ENCODE measurements around the gene MCFD2. TPM values are rescaled to one million over a fixed set of nuclear protein-coding genes. Genes with fewer than 3 reads are reported as not detected.

MCFD2 gene
- total and polyA plus RNA-seq, 2 donors (not counting 1 experiment from before 2014, with no cell fraction given) = 31.6 to 53.3 TPM

GRCh38 chr2:46929612-46930011, 14.0 kb upstream of the MCFD2 start:
- ATAC-seq (ENCODE audit: low read depth) (no peak), DNase-seq (no peak)
- Mint-ChIP-seq H3K27ac (no peak overlapping the region), H3K27me3 (no peaks in the 10 kb centered on the region), H3K4me1 (peaks cover 30% of the 10 kb centered on the region), H3K4me3 (no peak overlapping the region), H3K9me3 (ENCODE audit: insufficient read depth) (peaks cover 9% of the 10 kb centered on the region)
- H3K9me3 ChIP-seq (ENCODE audit: control extremely low read depth in 1 of 3, control insufficient read depth in 2 of 3, insufficient read depth in 1 of 3, low read length in 2 of 3) = peaks cover 0 to 7% (median 5%) of the 10 kb centered on the region in 3 donors
- peaks cover 0 to 4% of the 10 kb centered on the region in 2 experiments for H3K36me3 ChIP-seq (replicated peaks in 1 of 2; ENCODE audit: control extremely low read depth in 1 of 2, control insufficient read depth in 1 of 2, extremely low read depth in 1 of 2, insufficient read depth in 2 of 2, low read length in 1 of 2)
- ChIA-PET CTCF (interaction anchor here (0.7 to 2.9 kb wide), 4 partner anchors 11 to 394 kb away, joined by 3 to 16 read pairs (median 4); no protein-coding TSS in a partner anchor), POLR2A (no interaction called here)
- no peak overlapping the region for H3K4me2 ChIP-seq (replicated peaks; ENCODE audit: low read depth, low read length, poor library complexity, severe bottlenecking)
- no peak overlapping the region for H3K9ac ChIP-seq (ENCODE audit: low read length)
- H3K79me2 ChIP-seq (ENCODE audit: control insufficient read depth, insufficient read depth, low read length) = peaks cover 76% of the 10 kb centered on the region
- H3K4me1 ChIP-seq (ENCODE audit: control insufficient read depth in 2 of 2, insufficient read depth in 2 of 2, low read length in 2 of 2) = peaks cover 22 to 25% of the 10 kb centered on the region in 2 donors
- WGBS (ENCODE audit: insufficient coverage) = no CpG with 5 or more reads among the region's 1 CpG
- intact Hi-C loops (cut with micrococcal nuclease) = no loop called here
- H2AFZ ChIP-seq (ENCODE audit: insufficient read depth, low read depth, low read length, poor library complexity, severe bottlenecking) = no peak overlapping the region
- no peak for TF ChIP-seq EZH2 (IDR thresholded peaks at IDR 0.05; ENCODE audit: borderline replicate concordance, insufficient read depth, low read depth, low read length, poor library complexity, severe bottlenecking)
- no peaks in the 10 kb centered on the region for H3K27me3 ChIP-seq (replicated peaks in 1 of 4; ENCODE audit: control extremely low read depth in 1 of 4, control insufficient read depth in 3 of 4, insufficient read depth in 4 of 4, low read length in 3 of 4)
- H4K20me1 ChIP-seq (ENCODE audit: control insufficient read depth, insufficient read depth, low read length, poor library complexity, severe bottlenecking) = peaks cover 7% of the 10 kb centered on the region
- H3K27ac ChIP-seq (ENCODE audit: low read length in 2 of 2) = no peak overlapping the region
- H3K4me3 ChIP-seq (ENCODE audit: control extremely low read depth in 1 of 5, extremely low read depth in 1 of 5, insufficient read depth in 1 of 5, low read depth in 2 of 5, low read length in 4 of 5) = no peak overlapping the region

- Mint-ChIP-seq H3K4me3 (no peak overlapping the region), H3K4me1 (peaks cover 8% of the 10 kb centered on the region), H3K27me3 (no peaks in the 10 kb centered on the region), H3K27ac (no peak overlapping the region), H3K9me3 (ENCODE audit: insufficient read depth) (peaks cover 9% of the 10 kb centered on the region)
- H3K36me3 ChIP-seq (replicated peaks in 1 of 2; ENCODE audit: control extremely low read depth in 1 of 2, control insufficient read depth in 1 of 2, extremely low read depth in 1 of 2, insufficient read depth in 2 of 2, low read length in 1 of 2) = peaks cover 0 to 4% of the 10 kb centered on the region in 2 experiments
- H3K4me3 ChIP-seq (ENCODE audit: control extremely low read depth in 1 of 5, extremely low read depth in 1 of 5, insufficient read depth in 1 of 5, low read depth in 2 of 5, low read length in 4 of 5) = no peak overlapping the region
- DNase-seq (no peak), ATAC-seq (ENCODE audit: low read depth) (no peak)
- peaks cover 67% of the 10 kb centered on the region for H3K79me2 ChIP-seq (ENCODE audit: control insufficient read depth, insufficient read depth, low read length)
- H4K20me1 ChIP-seq (ENCODE audit: control insufficient read depth, insufficient read depth, low read length, poor library complexity, severe bottlenecking) = no peaks in the 10 kb centered on the region
- no peak overlapping the region for H3K4me2 ChIP-seq (replicated peaks; ENCODE audit: low read depth, low read length, poor library complexity, severe bottlenecking)
- CTCF ChIA-PET = interaction anchor here (0.8 kb wide), 1 partner anchor 8 kb away, joined by 4 read pairs; no protein-coding TSS in a partner anchor
- no peak overlapping the region for H3K9ac ChIP-seq (ENCODE audit: low read length)
- no peak overlapping the region for H3K27ac ChIP-seq (ENCODE audit: low read length in 2 of 2)
- WGBS (ENCODE audit: insufficient coverage) = no CpG with 5 or more reads among the region's 2 CpGs
- POLR2A ChIA-PET = interaction anchor here (0.7 kb wide), 1 partner anchor 274 kb away, joined by 4 read pairs; no protein-coding TSS in a partner anchor
- H2AFZ ChIP-seq (ENCODE audit: insufficient read depth, low read depth, low read length, poor library complexity, severe bottlenecking) = no peak overlapping the region
- H3K4me1 ChIP-seq (ENCODE audit: control insufficient read depth in 2 of 2, insufficient read depth in 2 of 2, low read length in 2 of 2) = no peaks in the 10 kb centered on the region
- no peaks in the 10 kb centered on the region for H3K27me3 ChIP-seq (replicated peaks in 1 of 4; ENCODE audit: control extremely low read depth in 1 of 4, control insufficient read depth in 3 of 4, insufficient read depth in 4 of 4, low read length in 3 of 4)
- TF ChIP-seq CTCF (IDR thresholded peaks at IDR 0.05) (no peak), EZH2 (IDR thresholded peaks at IDR 0.05; ENCODE audit: borderline replicate concordance, insufficient read depth, low read depth, low read length, poor library complexity, severe bottlenecking) (no peak)
- intact Hi-C loops (cut with micrococcal nuclease) = no loop called here
- H3K9me3 ChIP-seq (ENCODE audit: control extremely low read depth in 1 of 3, control insufficient read depth in 2 of 3, insufficient read depth in 1 of 3, low read length in 2 of 3) = peaks cover 0 to 7% (median 5%) of the 10 kb centered on the region in 3 donors
Measured at GRCh38 chr2:46926863-46927262, 11.3 kb upstream of the MCFD2 start.

All from B cell (primary cell).